DMS 273 treated with DMSO at 0.1 percent for 48 hours (cell line): ENCODE measurements around the gene MED26.

Source experiments
- DNase-seq: peaks from one replicate; lab custom pipeline; 2025; lab: John Stamatoyannopoulos, UW

The MED26 gene

GRCh38 chr19:16612636-16613035, 15.4 kb downstream of the MED26 start:
- no peak for DNase-seq

GRCh38 chr19:16611121-16611520, 16.9 kb downstream of the MED26 start:
- DNase-seq, result no peak

GRCh38 chr19:16609511-16610200, 18.3 kb downstream of the MED26 start:
- no peak for DNase-seq

GRCh38 chr19:16608290-16608739, 19.7 kb downstream of the MED26 start:
- DNase-seq, result no peak

- peak; percentile 46 for DNase-seq
Observed at GRCh38 chr19:16607819-16608218, 20.2 kb downstream of the MED26 start.

- DNase-seq, result no peak
Observed at GRCh38 chr19:16605553-16605994, 22.4 kb downstream of the MED26 start.

GRCh38 chr19:16605115-16605514, 22.9 kb downstream of the MED26 start:
- no peak for DNase-seq

- DNase-seq, result no peak
Observed at GRCh38 chr19:16604615-16605014, 23.4 kb downstream of the MED26 start.

GRCh38 chr19:16603090-16603489, 24.9 kb downstream of the MED26 start:
- no peak for DNase-seq

- DNase-seq, result no peak
Observed at GRCh38 chr19:16601378-16602052, 26.5 kb downstream of the MED26 start.

- DNase-seq, result no peak
Observed at GRCh38 chr19:16600824-16601223, 27.2 kb downstream of the MED26 start.

GRCh38 chr19:16599655-16600346, 28.2 kb downstream of the MED26 start:
- no peak for DNase-seq

GRCh38 chr19:16598848-16599247, 29.2 kb downstream of the MED26 start:
- DNase-seq, result no peak

GRCh38 chr19:16596399-16596798, 31.6 kb downstream of the MED26 start:
- no peak for DNase-seq

GRCh38 chr19:16595097-16595496, 32.9 kb downstream of the MED26 start:
- DNase-seq, result no peak

GRCh38 chr19:16594681-16595091, 33.3 kb downstream of the MED26 start:
- DNase-seq, result no peak

GRCh38 chr19:16594131-16594586, 33.8 kb downstream of the MED26 start:
- no peak for DNase-seq

GRCh38 chr19:16593181-16593580, 34.8 kb downstream of the MED26 start:
- DNase-seq, result no peak

- DNase-seq, result no peak
Observed at GRCh38 chr19:16591803-16592556, 36.0 kb downstream of the MED26 start.

GRCh38 chr19:16590876-16591802, 36.9 kb downstream of the MED26 start:
- DNase-seq, result no peak

GRCh38 chr19:16589917-16590316, 38.1 kb downstream of the MED26 start:
- no peak for DNase-seq
